ENCODE results near the gene VGLL4.

The VGLL4 gene

GRCh38 chr3:11634081-11634635 lies 9.6 kb downstream of the VGLL4 start:
- TF ChIP-seq, protein P1, sequence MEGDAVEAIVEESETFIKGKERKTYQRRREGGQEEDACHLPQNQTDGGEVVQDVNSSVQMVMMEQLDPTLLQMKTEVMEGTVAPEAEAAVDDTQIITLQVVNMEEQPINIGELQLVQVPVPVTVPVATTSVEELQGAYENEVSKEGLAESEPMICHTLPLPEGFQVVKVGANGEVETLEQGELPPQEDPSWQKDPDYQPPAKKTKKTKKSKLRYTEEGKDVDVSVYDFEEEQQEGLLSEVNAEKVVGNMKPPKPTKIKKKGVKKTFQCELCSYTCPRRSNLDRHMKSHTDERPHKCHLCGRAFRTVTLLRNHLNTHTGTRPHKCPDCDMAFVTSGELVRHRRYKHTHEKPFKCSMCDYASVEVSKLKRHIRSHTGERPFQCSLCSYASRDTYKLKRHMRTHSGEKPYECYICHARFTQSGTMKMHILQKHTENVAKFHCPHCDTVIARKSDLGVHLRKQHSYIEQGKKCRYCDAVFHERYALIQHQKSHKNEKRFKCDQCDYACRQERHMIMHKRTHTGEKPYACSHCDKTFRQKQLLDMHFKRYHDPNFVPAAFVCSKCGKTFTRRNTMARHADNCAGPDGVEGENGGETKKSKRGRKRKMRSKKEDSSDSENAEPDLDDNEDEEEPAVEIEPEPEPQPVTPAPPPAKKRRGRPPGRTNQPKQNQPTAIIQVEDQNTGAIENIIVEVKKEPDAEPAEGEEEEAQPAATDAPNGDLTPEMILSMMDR (IDR thresholded peaks at IDR 0.05; ENCODE audit: low read depth, low read length), result no peak
- no peak for DNase-seq (ENCODE audit: extremely low read depth, low read depth)

- DNase-seq (ENCODE audit: extremely low read depth, low read depth), result no peak
- TF ChIP-seq, protein P1 (IDR thresholded peaks at IDR 0.05; ENCODE audit: low read depth, low read length), result no peak
These were observed 10.7 kb downstream of the VGLL4 start for GRCh38 chr3:11632966-11633365.

DNA sequence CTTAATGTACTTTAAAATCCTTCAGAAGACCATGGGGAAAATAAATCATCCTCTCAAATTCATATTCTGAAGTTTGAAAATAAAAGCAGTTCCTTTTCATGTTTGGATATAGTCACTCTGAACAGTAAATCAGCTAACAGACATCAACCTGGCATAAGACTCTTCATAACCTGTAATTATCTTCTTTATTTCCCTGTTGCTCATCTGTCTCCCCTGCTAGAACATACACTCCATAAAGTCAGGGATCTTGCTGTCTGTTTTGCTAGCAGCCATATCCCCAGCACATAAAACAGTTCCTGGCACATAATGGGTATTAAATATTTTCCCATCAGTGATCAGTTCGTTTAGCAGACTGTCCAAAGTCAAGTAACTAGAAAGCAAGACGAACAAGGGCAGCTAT lies 11.2 kb downstream of the VGLL4 start:
- TF ChIP-seq, protein P1 (IDR thresholded peaks at IDR 0.05; ENCODE audit: low read depth, low read length), result no peak
- no peak for DNase-seq (ENCODE audit: extremely low read depth, low read depth)

DNA sequence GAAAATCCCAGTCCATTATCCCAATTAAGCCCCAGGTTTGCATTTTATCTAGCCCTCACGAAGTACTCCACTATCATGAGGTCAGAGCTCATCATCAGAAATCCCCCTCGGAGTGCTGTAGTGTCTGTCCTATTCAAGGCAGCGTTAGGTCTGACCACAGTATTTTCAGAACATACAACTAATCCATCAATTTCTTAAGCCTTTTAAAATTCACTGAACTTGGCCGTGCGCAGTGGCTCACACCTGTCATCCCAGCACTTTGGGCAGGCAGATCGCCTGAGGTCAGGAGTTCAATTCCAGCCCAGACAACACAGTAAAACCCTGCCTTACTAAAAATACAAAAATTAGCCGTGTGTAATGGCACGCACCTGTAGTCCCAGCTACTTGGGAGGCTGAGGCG lies 11.9 kb downstream of the VGLL4 start:
- TF ChIP-seq, protein P1 (IDR thresholded peaks at IDR 0.05; ENCODE audit: low read depth, low read length), result no peak

GRCh38 chr3:11629716-11630115 lies 14.0 kb downstream of the VGLL4 start:
- DNase-seq (ENCODE audit: extremely low read depth, low read depth), result no peak
- TF ChIP-seq, protein P1 (IDR thresholded peaks at IDR 0.05; ENCODE audit: low read depth, low read length), result no peak

More for the DNA sequence above, 11.9 kb downstream of the VGLL4 start:
- no peak for DNase-seq (ENCODE audit: extremely low read depth, low read depth)

DNA sequence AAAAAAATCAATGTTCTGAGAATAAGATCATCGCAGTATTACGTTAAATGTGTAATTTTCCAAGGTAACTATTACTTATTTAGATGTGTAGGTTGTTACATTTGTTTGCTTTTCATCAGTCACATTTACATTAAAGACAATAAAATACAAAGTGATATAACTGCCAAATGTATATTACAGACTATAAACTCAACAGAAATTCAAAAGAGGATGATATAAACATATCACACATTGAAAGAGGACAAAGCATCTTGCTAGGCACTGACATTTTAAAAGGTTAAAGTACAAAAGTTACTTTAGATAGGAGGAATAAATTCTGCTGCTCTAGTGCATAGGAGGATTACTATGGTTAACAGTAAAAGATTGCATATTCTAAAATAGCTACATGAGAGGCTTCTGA lies 16.1 kb downstream of the VGLL4 start:
- no peak for DNase-seq (ENCODE audit: extremely low read depth, low read depth)
- TF ChIP-seq, protein P1 (IDR thresholded peaks at IDR 0.05; ENCODE audit: low read depth, low read length), result no peak

DNA sequence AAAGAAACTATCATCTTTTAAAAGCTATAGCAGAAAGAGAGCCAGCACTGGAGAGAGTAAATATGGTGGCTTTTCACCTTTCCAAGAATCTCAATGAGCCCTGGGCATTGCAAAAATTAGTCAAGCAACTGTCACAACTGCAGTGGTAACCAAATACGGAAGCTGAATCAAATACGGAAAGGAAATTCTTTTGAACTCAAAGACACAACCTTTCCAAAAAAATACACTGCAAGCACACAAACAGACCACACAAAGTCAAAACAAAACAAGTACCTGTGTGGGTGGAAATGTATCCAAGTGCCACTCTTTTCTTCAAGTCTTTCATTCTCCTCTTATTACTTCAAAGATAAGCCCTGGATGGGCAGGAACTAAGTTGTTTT lies 17.6 kb downstream of the VGLL4 start:
- TF ChIP-seq, protein P1 (IDR thresholded peaks at IDR 0.05; ENCODE audit: low read depth, low read length), result no peak
- no peak for DNase-seq (ENCODE audit: extremely low read depth, low read depth)

Data from AG09319 (cell line).